ENCODE data around the gene TBC1D22A. TPM values are rescaled to one million over a fixed set of nuclear protein-coding genes. Genes with fewer than 3 reads are reported as not detected.

TBC1D22A gene
- total and polyA plus RNA-seq, 4 donors: 4.1 to 12.4 (median 8.4) TPM

- no peak overlapping the region for H3K9ac ChIP-seq (ENCODE audit: low read depth in 1 of 2, low read length in 2 of 2)
- no peaks in the 10 kb centered on the region for H3K27me3 ChIP-seq (ENCODE audit: control insufficient read depth in 4 of 4, insufficient read depth in 4 of 4, low read length in 3 of 4)
- no peak overlapping the region for H3K27ac ChIP-seq (ENCODE audit: low read depth in 1 of 2, low read length in 2 of 2)
- H3K36me3 ChIP-seq (ENCODE audit: control insufficient read depth in 4 of 4, insufficient read depth in 3 of 4, low read depth in 1 of 4, low read length in 3 of 4): no peaks in the 10 kb centered on the region
- 88% methylated on average over 21 of the region's 21 CpGs for WGBS
- TF ChIP-seq JUND (IDR thresholded peaks at IDR 0.05) (no peak), RXRA (IDR thresholded peaks at IDR 0.05) (no peak)
- TF ChIP-seq, protein P1, sequence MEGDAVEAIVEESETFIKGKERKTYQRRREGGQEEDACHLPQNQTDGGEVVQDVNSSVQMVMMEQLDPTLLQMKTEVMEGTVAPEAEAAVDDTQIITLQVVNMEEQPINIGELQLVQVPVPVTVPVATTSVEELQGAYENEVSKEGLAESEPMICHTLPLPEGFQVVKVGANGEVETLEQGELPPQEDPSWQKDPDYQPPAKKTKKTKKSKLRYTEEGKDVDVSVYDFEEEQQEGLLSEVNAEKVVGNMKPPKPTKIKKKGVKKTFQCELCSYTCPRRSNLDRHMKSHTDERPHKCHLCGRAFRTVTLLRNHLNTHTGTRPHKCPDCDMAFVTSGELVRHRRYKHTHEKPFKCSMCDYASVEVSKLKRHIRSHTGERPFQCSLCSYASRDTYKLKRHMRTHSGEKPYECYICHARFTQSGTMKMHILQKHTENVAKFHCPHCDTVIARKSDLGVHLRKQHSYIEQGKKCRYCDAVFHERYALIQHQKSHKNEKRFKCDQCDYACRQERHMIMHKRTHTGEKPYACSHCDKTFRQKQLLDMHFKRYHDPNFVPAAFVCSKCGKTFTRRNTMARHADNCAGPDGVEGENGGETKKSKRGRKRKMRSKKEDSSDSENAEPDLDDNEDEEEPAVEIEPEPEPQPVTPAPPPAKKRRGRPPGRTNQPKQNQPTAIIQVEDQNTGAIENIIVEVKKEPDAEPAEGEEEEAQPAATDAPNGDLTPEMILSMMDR (IDR thresholded peaks at IDR 0.05; ENCODE audit: low read depth, low read length, missing input control): no peak
- TF ChIP-seq, protein P2, sequence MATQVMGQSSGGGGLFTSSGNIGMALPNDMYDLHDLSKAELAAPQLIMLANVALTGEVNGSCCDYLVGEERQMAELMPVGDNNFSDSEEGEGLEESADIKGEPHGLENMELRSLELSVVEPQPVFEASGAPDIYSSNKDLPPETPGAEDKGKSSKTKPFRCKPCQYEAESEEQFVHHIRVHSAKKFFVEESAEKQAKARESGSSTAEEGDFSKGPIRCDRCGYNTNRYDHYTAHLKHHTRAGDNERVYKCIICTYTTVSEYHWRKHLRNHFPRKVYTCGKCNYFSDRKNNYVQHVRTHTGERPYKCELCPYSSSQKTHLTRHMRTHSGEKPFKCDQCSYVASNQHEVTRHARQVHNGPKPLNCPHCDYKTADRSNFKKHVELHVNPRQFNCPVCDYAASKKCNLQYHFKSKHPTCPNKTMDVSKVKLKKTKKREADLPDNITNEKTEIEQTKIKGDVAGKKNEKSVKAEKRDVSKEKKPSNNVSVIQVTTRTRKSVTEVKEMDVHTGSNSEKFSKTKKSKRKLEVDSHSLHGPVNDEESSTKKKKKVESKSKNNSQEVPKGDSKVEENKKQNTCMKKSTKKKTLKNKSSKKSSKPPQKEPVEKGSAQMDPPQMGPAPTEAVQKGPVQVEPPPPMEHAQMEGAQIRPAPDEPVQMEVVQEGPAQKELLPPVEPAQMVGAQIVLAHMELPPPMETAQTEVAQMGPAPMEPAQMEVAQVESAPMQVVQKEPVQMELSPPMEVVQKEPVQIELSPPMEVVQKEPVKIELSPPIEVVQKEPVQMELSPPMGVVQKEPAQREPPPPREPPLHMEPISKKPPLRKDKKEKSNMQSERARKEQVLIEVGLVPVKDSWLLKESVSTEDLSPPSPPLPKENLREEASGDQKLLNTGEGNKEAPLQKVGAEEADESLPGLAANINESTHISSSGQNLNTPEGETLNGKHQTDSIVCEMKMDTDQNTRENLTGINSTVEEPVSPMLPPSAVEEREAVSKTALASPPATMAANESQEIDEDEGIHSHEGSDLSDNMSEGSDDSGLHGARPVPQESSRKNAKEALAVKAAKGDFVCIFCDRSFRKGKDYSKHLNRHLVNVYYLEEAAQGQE (IDR thresholded peaks at IDR 0.05): no peak
- no peak overlapping the region for H3K4me3 ChIP-seq (ENCODE audit: low read depth in 1 of 3, low read length in 3 of 3)
- DNase-seq (ENCODE audit: low spot score): no peak
- H3K4me1 ChIP-seq (ENCODE audit: control insufficient read depth in 4 of 4, insufficient read depth in 4 of 4, low read length in 3 of 4): no peaks in the 10 kb centered on the region
- H3K9me3 ChIP-seq (ENCODE audit: control insufficient read depth in 4 of 4, low read length in 3 of 4): no peaks in the 10 kb centered on the region
Measured at GRCh38 chr22:47129902-47130635, 367.6 kb downstream of the TBC1D22A start.

- H3K27me3 ChIP-seq (ENCODE audit: control insufficient read depth in 4 of 4, insufficient read depth in 4 of 4, low read length in 3 of 4): no peaks in the 10 kb centered on the region
- H3K9me3 ChIP-seq (ENCODE audit: control insufficient read depth in 4 of 4, low read length in 3 of 4): no peaks in the 10 kb centered on the region
- no peak overlapping the region for H3K9ac ChIP-seq (ENCODE audit: low read depth in 1 of 2, low read length in 2 of 2)
- no peak overlapping the region for H3K27ac ChIP-seq (ENCODE audit: low read depth in 1 of 2, low read length in 2 of 2)
- H3K4me3 ChIP-seq (ENCODE audit: low read depth in 1 of 3, low read length in 3 of 3): no peak overlapping the region
- DNase-seq (ENCODE audit: low spot score): no peak
- TF ChIP-seq FOXA2 (IDR thresholded peaks at IDR 0.05): no peak
- WGBS: 92% methylated on average over 16 of the region's 16 CpGs
- H3K36me3 ChIP-seq (ENCODE audit: control insufficient read depth in 4 of 4, insufficient read depth in 3 of 4, low read depth in 1 of 4, low read length in 3 of 4): no peaks in the 10 kb centered on the region
- H3K4me1 ChIP-seq (ENCODE audit: control insufficient read depth in 4 of 4, insufficient read depth in 4 of 4, low read length in 3 of 4): no peaks in the 10 kb centered on the region
Measured at GRCh38 chr22:47130883-47131631, 368.6 kb downstream of the TBC1D22A start.

DNA sequence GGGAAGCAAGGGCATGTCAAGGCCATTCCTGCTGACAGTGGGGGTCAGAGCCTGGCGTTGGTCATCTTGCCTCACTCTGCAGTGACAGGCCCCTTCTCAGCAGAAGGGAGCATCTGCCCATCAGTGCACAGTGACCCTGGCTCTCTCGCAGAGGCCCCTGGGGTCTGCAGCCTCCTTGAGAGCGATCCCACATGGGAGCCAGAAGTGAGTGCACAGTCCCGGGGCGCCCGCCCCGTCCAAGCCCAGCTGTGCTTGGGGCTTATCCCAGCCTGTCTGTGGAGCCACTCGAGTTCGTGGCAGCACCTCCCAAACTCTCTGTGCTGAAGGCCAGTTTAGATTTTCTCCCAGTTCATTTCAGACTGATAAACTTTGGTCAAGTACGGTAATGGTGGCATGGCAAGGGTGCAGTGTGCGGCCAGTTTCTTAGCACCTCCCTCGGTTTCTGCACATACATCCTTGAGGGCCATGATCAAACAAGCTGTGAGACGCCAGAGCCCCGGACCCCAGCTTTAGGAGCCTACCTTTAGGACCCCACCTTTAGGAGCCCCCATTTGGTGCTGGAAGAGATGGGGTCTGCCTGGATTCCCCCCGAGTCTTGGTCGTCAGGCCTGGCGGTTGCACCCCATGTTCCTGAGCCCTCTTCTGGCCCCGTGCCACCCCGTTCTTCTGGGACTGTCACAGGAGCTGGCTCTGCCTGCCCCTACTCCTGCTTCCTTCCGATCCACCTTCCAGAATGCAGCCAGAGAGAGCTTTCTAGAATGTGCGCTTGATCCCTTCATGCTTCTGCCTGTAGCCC is 369.4 kb downstream of the TBC1D22A start:
- H3K4me1 ChIP-seq (ENCODE audit: control insufficient read depth in 4 of 4, insufficient read depth in 4 of 4, low read length in 3 of 4): no peaks in the 10 kb centered on the region
- H3K9me3 ChIP-seq (ENCODE audit: control insufficient read depth in 4 of 4, low read length in 3 of 4): no peaks in the 10 kb centered on the region
- no peak overlapping the region for H3K9ac ChIP-seq (ENCODE audit: low read depth in 1 of 2, low read length in 2 of 2)
- H3K4me3 ChIP-seq (ENCODE audit: low read depth in 1 of 3, low read length in 3 of 3): no peak overlapping the region
- no peak overlapping the region for H3K27ac ChIP-seq (ENCODE audit: low read depth in 1 of 2, low read length in 2 of 2)
- no peak for DNase-seq (ENCODE audit: low spot score)
- H3K36me3 ChIP-seq (ENCODE audit: control insufficient read depth in 4 of 4, insufficient read depth in 3 of 4, low read depth in 1 of 4, low read length in 3 of 4): no peaks in the 10 kb centered on the region
- no peaks in the 10 kb centered on the region for H3K27me3 ChIP-seq (ENCODE audit: control insufficient read depth in 4 of 4, insufficient read depth in 4 of 4, low read length in 3 of 4)
- WGBS: 98% methylated on average over 21 of the region's 21 CpGs
- TF ChIP-seq EGR1 (IDR thresholded peaks at IDR 0.05; ENCODE audit: low read depth in 2 of 2): no peak
- no peak for TF ChIP-seq JUND (IDR thresholded peaks at IDR 0.05)
- TF ChIP-seq ZBTB33 (IDR thresholded peaks at IDR 0.05): no peak
- TF ChIP-seq, protein P3, sequence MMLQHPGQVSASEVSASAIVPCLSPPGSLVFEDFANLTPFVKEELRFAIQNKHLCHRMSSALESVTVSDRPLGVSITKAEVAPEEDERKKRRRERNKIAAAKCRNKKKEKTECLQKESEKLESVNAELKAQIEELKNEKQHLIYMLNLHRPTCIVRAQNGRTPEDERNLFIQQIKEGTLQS (IDR thresholded peaks at IDR 0.05): no peak
- TF ChIP-seq, protein P1 (IDR thresholded peaks at IDR 0.05; ENCODE audit: low read depth, low read length, missing input control): no peak
- TF ChIP-seq FOXA2 (IDR thresholded peaks at IDR 0.05): no peak
- TF ChIP-seq FOXA1 (IDR thresholded peaks at IDR 0.05): no peak
- no peak for TF ChIP-seq NR2F2 (IDR thresholded peaks at IDR 0.05)
- TF ChIP-seq SP1 (IDR thresholded peaks at IDR 0.05): no peak
- no peak for TF ChIP-seq RAD21 (IDR thresholded peaks at IDR 0.05)
- no peak for TF ChIP-seq YY1 (IDR thresholded peaks at IDR 0.05)
- TF ChIP-seq HNF4G (IDR thresholded peaks at IDR 0.05): no peak
